Right atrium auricular region (tissue), 2 donors: ENCODE measurements around the gene NAA15. TPM values are rescaled to one million over a fixed set of nuclear protein-coding genes. Genes with fewer than 3 reads are reported as not detected.
"Not testable (repeated sequence)": the region's sequence is repeated elsewhere in the genome, so short reads cannot be mapped to it uniquely, and the experiment has no call there.

Experiments
- DNase-seq: peaks from one replicate; pipeline ENCODE4 v3.0.0-alpha.2; 2019; ENCODE audit warnings: low spot score
- H3K27ac ChIP-seq, 2 donors: fragments of 200-600 bp; sonication (generic); 1 replicate in 1 of 2; 2 replicates in 1 of 2; pipeline ENCODE4 v1.5.1; 2016 to 2019
- H3K27me3 ChIP-seq, 2 donors: fragments of 200-600 bp; sonication (generic); one replicate each; pipeline versions ENCODE4 v1.5.1 to v1.6.0; 2017 to 2019
- H3K36me3 ChIP-seq: fragments of 200-600 bp; sonication (generic); one replicate; pipeline ENCODE4 v1.5.1; 2016
- H3K4me1 ChIP-seq, 2 donors: fragments of 200-600 bp; sonication (generic); one replicate each; pipeline versions ENCODE4 v1.5.1 to v1.6.0; 2017 to 2019
- H3K4me3 ChIP-seq, 2 donors: fragments of 200-600 bp; sonication (generic); 1 replicate in 1 of 2; 2 replicates in 1 of 2; pipeline ENCODE4 v1.5.1; 2017 to 2019; ENCODE audit warnings: mild to moderate bottlenecking in 1 of 2, moderate library complexity in 1 of 2
- H3K9me3 ChIP-seq, 2 donors: fragments of 200-600 bp; sonication (generic); one replicate each; pipeline ENCODE4 v1.5.1; 2019
- CTCF ChIP-seq, 2 donors: fragments of 200-600 bp; sonication (generic); IDR thresholded peaks; one replicate each; pipeline ENCODE4 v1.5.1; 2019; ENCODE audit warnings: antibody characterized with exemption in 2 of 2
- total RNA-seq, 2 donors: library from RNA; depleted of rRNA; stranded (reverse); fragments of >200 nt; gene quantifications; one replicate each; pipeline ENCODE4 v1.1.0, GENCODE V29; 2016

NAA15 gene
- total RNA-seq, 2 donors from 2014 or later, result 21.5 to 24.2 TPM

GRCh38 chr4:139465922-139466321, 164.6 kb downstream of the NAA15 start:
- no peak for DNase-seq
- H3K4me3 ChIP-seq, result no peak overlapping the region
- H3K36me3 ChIP-seq, result no peaks in the 10 kb centered on the region
- TF ChIP-seq CTCF (IDR thresholded peaks at IDR 0.05), result no peak
- peaks cover 0 to 12% of the 10 kb centered on the region in 2 donors for H3K9me3 ChIP-seq
- no peaks in the 10 kb centered on the region for H3K4me1 ChIP-seq
- no peak overlapping the region for H3K27ac ChIP-seq
- H3K27me3 ChIP-seq, result no peaks in the 10 kb centered on the region

GRCh38 chr4:139468756-139469155, 167.5 kb downstream of the NAA15 start:
- Histone ChIP-seq H3K9me3 (peaks cover 0 to 21% of the 10 kb centered on the region in 2 donors), H3K36me3 (peaks cover 11% of the 10 kb centered on the region)
- not testable (repeated sequence) for H3K4me3 ChIP-seq, H3K4me1 ChIP-seq, DNase-seq, H3K27ac ChIP-seq, H3K27me3 ChIP-seq

GRCh38 chr4:139469216-139469615, 167.9 kb downstream of the NAA15 start:
- no peak for DNase-seq
- Histone ChIP-seq H3K4me1 (no peaks in the 10 kb centered on the region), H3K4me3 (no peak overlapping the region), H3K36me3 (peaks cover 16% of the 10 kb centered on the region), H3K27ac (no peak overlapping the region), H3K27me3 (no peaks in the 10 kb centered on the region), H3K9me3 (peaks cover 0 to 21% of the 10 kb centered on the region in 2 donors)
- TF ChIP-seq CTCF (IDR thresholded peaks at IDR 0.05), result no peak

Other genes with a start within 250 kb of the NAA15 start
- gene ELF2, start 124.3 kb upstream of the NAA15 start, total RNA-seq, result 10 to 100 TPM; 32.2 to 32.3 TPM
- 1 to 10 TPM; 4.3 to 7.1 TPM for gene MGARP, start 21.3 kb upstream of the NAA15 start, total RNA-seq
- 100 to 1,000 TPM in 1 of 2 donors, 10 to 100 TPM in 1; 96.1 to 118 TPM for gene NDUFC1, start 972 bp downstream of the NAA15 start, total RNA-seq
- gene RAB33B, start 152.6 kb downstream of the NAA15 start, total RNA-seq, result 1 to 10 TPM; 7.1 to 8.5 TPM